ENCODE results near the gene GTPBP6.
"Not testable (repeated sequence)": the region's sequence is repeated elsewhere in the genome, so short reads cannot be mapped to it uniquely, and the experiment has no call there.

The GTPBP6 gene

GRCh38 chrX:334971-335757 is 16.6 kb upstream of the GTPBP6 start:
- DNase-seq, result no peak

GRCh38 chrX:334331-334891 is 15.8 kb upstream of the GTPBP6 start:
- DNase-seq, result no peak

GRCh38 chrX:333611-334311 is 15.2 kb upstream of the GTPBP6 start:
- DNase-seq, result no peak

- DNase-seq, result no peak
These were observed 14.5 kb upstream of the GTPBP6 start for GRCh38 chrX:332916-333610.

GRCh38 chrX:332496-332860 is 13.9 kb upstream of the GTPBP6 start:
- DNase-seq, result no peak

GRCh38 chrX:331825-332495 is 13.4 kb upstream of the GTPBP6 start:
- no peak for DNase-seq

- no peak for DNase-seq
These were observed 12.7 kb upstream of the GTPBP6 start for GRCh38 chrX:331151-331824.

- no peak for DNase-seq
These were observed 12.1 kb upstream of the GTPBP6 start for GRCh38 chrX:330726-331150.

GRCh38 chrX:330141-330725 is 11.6 kb upstream of the GTPBP6 start:
- DNase-seq, result not testable (repeated sequence)

- DNase-seq, result no peak
These were observed 10.8 kb upstream of the GTPBP6 start for GRCh38 chrX:329291-329910.

GRCh38 chrX:327660-328126 is 9.1 kb upstream of the GTPBP6 start:
- no peak for DNase-seq

- not testable (repeated sequence) for DNase-seq
These were observed 6.1 kb upstream of the GTPBP6 start for GRCh38 chrX:324664-325063.

- DNase-seq, result no peak
These were observed 5.4 kb upstream of the GTPBP6 start for GRCh38 chrX:323721-324628.

- peak; percentile 26 for DNase-seq
These were observed 1.7 kb upstream of the GTPBP6 start for GRCh38 chrX:320126-320783.

GRCh38 chrX:319579-320125 is 1.1 kb upstream of the GTPBP6 start:
- no peak for DNase-seq

GRCh38 chrX:318068-318738 is 393 bp downstream of the GTPBP6 start:
- DNase-seq, result peak; percentile 98

- DNase-seq, result no peak
These were observed 1.1 kb downstream of the GTPBP6 start for GRCh38 chrX:317424-318067.

All from activated CD4-positive, alpha-beta T cell treated with anti-CD3 and anti-CD28 coated beads, Interleukin-2, Interleukin-6, amounts not matched to agents 100 ng/mL and 50 ng/mL, durations not matched to agents 16 hours and 8 hours (primary cell).